GM12872 (cell line): ENCODE measurements around the gene CEACAM16.

ENCODE experiments used
- CTCF ChIP-seq: IDR thresholded peaks from 3 replicates; pipeline ENCODE4 v1.5.1; 2011; ENCODE audit warnings: low read depth, mild to moderate bottlenecking, low read length, moderate library complexity; ENCODE audit not compliant: insufficient read depth

Gene CEACAM16

GRCh38 chr19:44660081-44660480 is 38.9 kb upstream of the CEACAM16 start:
- no peak for TF ChIP-seq CTCF

GRCh38 chr19:44661205-44661604 is 37.7 kb upstream of the CEACAM16 start:
- TF ChIP-seq CTCF = no peak

GRCh38 chr19:44661904-44662303 is 37.0 kb upstream of the CEACAM16 start:
- TF ChIP-seq CTCF = no peak

GRCh38 chr19:44662691-44663385 is 36.1 kb upstream of the CEACAM16 start:
- TF ChIP-seq CTCF = no peak

- no peak for TF ChIP-seq CTCF
Measured at GRCh38 chr19:44663996-44664395, 35.0 kb upstream of the CEACAM16 start.

GRCh38 chr19:44664976-44665375 is 34.0 kb upstream of the CEACAM16 start:
- no peak for TF ChIP-seq CTCF

- TF ChIP-seq CTCF = no peak
Measured at GRCh38 chr19:44666852-44667556, 31.9 kb upstream of the CEACAM16 start.
